K562 (cell line): ENCODE results near the gene AKT2. TPM values are rescaled to one million over a fixed set of nuclear protein-coding genes. Genes with fewer than 3 reads are reported as not detected.

Experiments
- ATAC-seq: fragments of 200-7000 bp; cut with Tn5 transposase; 3 replicates; pipeline ENCODE4 v1.9.1; 2020; ENCODE audit warnings: moderate library complexity
- BruUV-seq: library from RNA; stranded (reverse); fragments of 400-500 nt; replicated peaks from 2 replicates; lab custom pipeline; 2021; lab: Mats Ljungman, UMichigan
- CTCF ChIA-PET: fragments of 300-600 bp; formaldehyde crosslinking; extraction: SDS; loops from one replicate; lab custom pipeline; 2021; ENCODE audit warnings: low intra/inter-chr PET ratio; lab: Yijun Ruan, JAX
- POLR2A ChIA-PET: fragments of 300-600, 350-650 bp; sonication (Branson Sonifier 250); formaldehyde crosslinking; extraction: SDS; loops from one replicate; lab custom pipeline; 2021; ENCODE audit warnings: antibody characterized with exemption, inconsistent platforms; lab: Yijun Ruan, JAX
- DNase-seq, 4 experiments: peaks; one replicate each; pipeline versions ENCODE4 v3.0.0 to v3.0.0-alpha.2; 2011 to 2018; ENCODE audit warnings: low spot score in 3 of 4, mixed read lengths in 3 of 4; ENCODE audit errors: extremely low read depth in 1 of 4
- FAIRE-seq: peaks from 2 replicates; lab custom pipeline; 2011; peaks lifted over from hg19 to GRCh38; lab: Jason Lieb, UNC
- H2AFZ ChIP-seq: 2 replicates; pipeline ENCODE4 v1.6.0; 2011; ENCODE audit warnings: low read depth, low read length, control low read depth, inconsistent platforms
- H3K27ac ChIP-seq: fragments of 200-600 bp; 3 replicates; pipeline ENCODE4 v1.8.0; 2011; ENCODE audit warnings: low read depth, mild to moderate bottlenecking, control low read depth, inconsistent platforms, low read length, moderate library complexity, mixed read lengths; ENCODE audit errors: extremely low read depth
- H3K27me3 ChIP-seq, 2 experiments: fragments of 300-600 bp in 1 of 2; 2 replicates in 1 of 2; 3 replicates in 1 of 2; pipeline versions ENCODE4 v1.6.0 to v1.8.0; 2011; ENCODE audit warnings: inconsistent platforms in 2 of 2, low read length in 2 of 2, mild to moderate bottlenecking in 1 of 2, mixed read lengths in 1 of 2, moderate library complexity in 1 of 2; ENCODE audit not compliant: control insufficient read depth in 2 of 2, insufficient read depth in 2 of 2
- H3K36me3 ChIP-seq: fragments of 300-600 bp; 3 replicates; pipeline ENCODE4 v1.8.0; 2011; ENCODE audit warnings: mild to moderate bottlenecking, low read length, inconsistent platforms; ENCODE audit not compliant: control insufficient read depth, insufficient read depth
- H3K4me1 ChIP-seq, 2 experiments: fragments of 200-600 bp in 1 of 2; replicated peaks in 1 of 2; 2 replicates in 1 of 2; 3 replicates in 1 of 2; pipeline versions ENCODE4 v1.5.1 to v1.8.0; 2011; ENCODE audit warnings: inconsistent platforms in 2 of 2, low read length in 2 of 2, mild to moderate bottlenecking in 1 of 2, mixed read lengths in 1 of 2, moderate library complexity in 1 of 2; ENCODE audit not compliant: control insufficient read depth in 2 of 2, insufficient read depth in 2 of 2
- H3K4me2 ChIP-seq: 2 replicates; pipeline ENCODE4 v1.6.1; 2011; ENCODE audit warnings: low read length, control low read depth, inconsistent platforms, mixed read lengths; ENCODE audit not compliant: insufficient read depth
- H3K4me3 ChIP-seq: fragments of 200-600 bp; sonication (generic), shearing (Covaris generic); 2 replicates; pipeline ENCODE4 v1.5.1; 2016; ENCODE audit warnings: control low read depth, inconsistent platforms
- H3K79me2 ChIP-seq: fragments of 200-600 bp; 3 replicates; pipeline ENCODE4 v1.8.0; 2011; ENCODE audit warnings: low read length, inconsistent platforms; ENCODE audit not compliant: control insufficient read depth, insufficient read depth
- H3K9ac ChIP-seq, 2 experiments: 2 replicates each; pipeline versions ENCODE4 v1.6.0 to v1.6.1; 2011; ENCODE audit warnings: low read depth in 2 of 2, low read length in 2 of 2, control low read depth in 1 of 2, inconsistent platforms in 1 of 2, mild to moderate bottlenecking in 1 of 2, mixed read lengths in 1 of 2; ENCODE audit not compliant: insufficient read depth in 1 of 2
- H3K9me1 ChIP-seq: one replicate; pipeline ENCODE4 v1.6.0; 2011; ENCODE audit warnings: inconsistent platforms, mild to moderate bottlenecking, low read length, moderate library complexity; ENCODE audit not compliant: control insufficient read depth, insufficient read depth
- H3K9me3 ChIP-seq: replicated peaks from 2 replicates; pipeline ENCODE4 v1.5.1; 2011; ENCODE audit warnings: low read depth, low read length, inconsistent platforms; ENCODE audit not compliant: control insufficient read depth, insufficient read depth
- H4K20me1 ChIP-seq: replicated peaks from 2 replicates; pipeline ENCODE4 v1.6.1; 2011; ENCODE audit warnings: low read length, inconsistent platforms, mixed read lengths; ENCODE audit not compliant: control insufficient read depth, insufficient read depth
- C11orf30 ChIP-seq: fragments of 450-650 bp; IDR thresholded peaks from 2 replicates; pipeline ENCODE4 v1.6.1; 2016; ENCODE audit warnings: low read depth, mild to moderate bottlenecking
- ETV1 ChIP-seq: fragments of 450-650 bp; conservative IDR thresholded peaks from 2 replicates; pipeline ENCODE4 v1.6.1; 2016; ENCODE audit warnings: missing genetic modification characterization, control low read depth, low read depth, missing compliant biosample characterization
- HBP1 ChIP-seq: fragments of 450-650 bp; formaldehyde crosslinking; IDR thresholded peaks from 2 replicates; pipeline ENCODE4 v1.4.0; 2022; ENCODE audit warnings: missing genetic modification characterization
- HNRNPL ChIP-seq: fragments of 200-400 bp; formaldehyde crosslinking; IDR thresholded peaks from 2 replicates; pipeline ENCODE4 v1.6.1; 2017; ENCODE audit warnings: low read depth, mild to moderate bottlenecking, low read length
- IFI16 ChIP-seq: fragments of 250-450 bp; sonication (Bioruptor Pico); IDR thresholded peaks from 2 replicates; pipeline ENCODE4 v2.1.2; 2022; ENCODE audit warnings: mild to moderate bottlenecking, inconsistent platforms
- ILF3 ChIP-seq: fragments of 450-650 bp; IDR thresholded peaks from 2 replicates; pipeline ENCODE4 v1.6.1; 2018; ENCODE audit warnings: antibody characterized with exemption, mild to moderate bottlenecking, moderate library complexity, borderline replicate concordance
- MAFF ChIP-seq: IDR thresholded peaks from 2 replicates; pipeline ENCODE4 v1.6.1; 2012; ENCODE audit warnings: low read length, improper control_type of control experiment
- RCOR1 ChIP-seq, 2 experiments: IDR thresholded peaks; 2 replicates each; pipeline ENCODE4 v1.6.1; 2012; ENCODE audit warnings: low read depth in 2 of 2, low read length in 2 of 2, borderline replicate concordance in 1 of 2, improper control_type of control experiment in 1 of 2
- SAP30 ChIP-seq: fragments of 200-600 bp; sonication (generic); IDR thresholded peaks from 2 replicates; pipeline ENCODE4 v1.6.1; 2012; ENCODE audit warnings: borderline replicate concordance, low read depth, mild to moderate bottlenecking, moderate library complexity, low read length, control low read depth, inconsistent platforms; ENCODE audit not compliant: insufficient read depth, poor library complexity, severe bottlenecking
- SNAPC5 ChIP-seq: fragments of 250-450 bp; sonication (Bioruptor Pico); IDR thresholded peaks from 2 replicates; pipeline ENCODE4 v1.8.0; 2021; ENCODE audit warnings: moderate library complexity, mild to moderate bottlenecking, inconsistent platforms
- TAL1 ChIP-seq: fragments of 450-650 bp; IDR thresholded peaks from 2 replicates; pipeline ENCODE4 v1.6.1; 2016; ENCODE audit warnings: mild to moderate bottlenecking
- TCF7L2 ChIP-seq: fragments of 150-350 bp; IDR thresholded peaks from 2 replicates; pipeline ENCODE4 v1.6.1; 2016; ENCODE audit warnings: low read depth, mild to moderate bottlenecking, low read length, moderate library complexity
- YBX1 ChIP-seq: fragments of 450-650 bp; IDR thresholded peaks from 2 replicates; pipeline ENCODE4 v1.7.1; 2016; ENCODE audit warnings: mild to moderate bottlenecking
- ZNF124 ChIP-seq: sonication (generic); formaldehyde crosslinking; IDR thresholded peaks from 2 replicates; pipeline ENCODE4 v1.8.1; 2022; ENCODE audit warnings: missing genetic modification reagents
- ZNF175 ChIP-seq: fragments of 200-800 bp; sonication (Bioruptor generic); IDR thresholded peaks from 2 replicates; pipeline ENCODE4 v1.6.1; 2016; ENCODE audit warnings: low read depth, mild to moderate bottlenecking, missing genetic modification characterization, missing compliant biosample characterization
- ZNF239 ChIP-seq: fragments of 250-450 bp; sonication (Bioruptor Pico); IDR thresholded peaks from 2 replicates; pipeline ENCODE4 v1.4.0; 2020; ENCODE audit warnings: mild to moderate bottlenecking
- ZNF639 ChIP-seq, 2 experiments: fragments of 200-800 bp in 1 of 2; sonication (Bioruptor generic) in 1 of 2; sonication (generic) in 1 of 2; formaldehyde crosslinking in 1 of 2; IDR thresholded peaks in 1 of 2; conservative IDR thresholded peaks in 1 of 2; 2 replicates each; pipeline versions ENCODE4 v1.5.0 to v1.6.1; 2016 to 2020; ENCODE audit warnings: missing compliant biosample characterization in 1 of 2, missing genetic modification characterization in 1 of 2, missing genetic modification reagents in 1 of 2
- WGBS: fragments of 100-300 bp; shearing (Covaris generic); methylation state at CpG from one replicate; pipeline ENCODE4 v1.1.6; 2016; ENCODE audit warnings: low coverage, mixed read lengths; ENCODE audit not compliant: insufficient coverage; ENCODE audit errors: missing lambda C conversion rate; 5-methylcytosine and 5-hydroxymethylcytosine counted together
- in situ Hi-C: fragments of 300-500 bp; cut with MboI; formaldehyde crosslinking; loops from 4 replicates; pipeline ENCODE4 v1.15.0; 2018; ENCODE audit warnings: inconsistent platforms, mixed read lengths
- intact Hi-C: fragments of 100-400 bp; cut with micrococcal nuclease; formaldehyde crosslinking; loops from 2 replicates; pipeline ENCODE4 v1.14.2; 2022
- polyA plus RNA-seq, 8 experiments: library from polyadenylated mRNA; depleted of rRNA in 4 of 8; stranded (reverse) in 5 of 8; unstranded in 3 of 8; fragments of >200 nt; fragmentation: Nextera tagmentation in 2 of 8; fragmentation: Illumina TruSeq in 1 of 8; extraction: Ambion mirVana in 2 of 8; extraction: Trizol in 1 of 8; gene quantifications; 2 replicates each; pipeline versions ENCODE4 v1.2.1 to v1.2.3, GENCODE V29; 2011 to 2014; ENCODE audit warnings: inconsistent platforms in 1 of 8, missing spikeins in 1 of 8
- total RNA-seq, 7 experiments: library from RNA; depleted of rRNA in 6 of 7; stranded (reverse); fragments of >200 nt in 6 of 7; fragmentation: Illumina TruSeq in 2 of 7; extraction: Trizol in 2 of 7; gene quantifications; 2 replicates each; pipeline versions ENCODE4 v1.2.1 to v1.2.3, GENCODE V29; 2011 to 2021; ENCODE audit warnings: low replicate concordance in 1 of 7

Gene AKT2
- total and polyA plus RNA-seq, 9 of the 15 experiments (the other 6 are each of a cell fraction or from before 2014, with no cell fraction given): 1.1 to 132 (median 67.7) TPM

- FAIRE-seq: no peak
- WGBS: 88% methylated on average over 13 of the region's 13 CpGs
Observed at GRCh38 chr19:40323705-40324104, 38.6 kb upstream of the AKT2 start.

More at GRCh38 chr19:40323705-40324104, 38.6 kb upstream of the AKT2 start:
- ATAC-seq (no peak), DNase-seq (no peak)
- H3K9ac ChIP-seq: peak overlapping the region in 1 of 2 experiments; percentile 26; a peak in 1 of 4 replicates
- CTCF ChIA-PET: no interaction called here
- no TSS peak for BruUV-seq
- no peak overlapping the region for H2AFZ ChIP-seq
- no peaks in the 10 kb centered on the region for H4K20me1 ChIP-seq
- TF ChIP-seq YBX1 (no peak), IFI16 (CRISPR knock-in tag) (no peak), C11orf30 (no peak), ZNF175 (CRISPR knock-in tag) (no peak), HNRNPL (no peak), ZNF124 (no peak), HBP1 (CRISPR knock-in tag) (no peak), RCOR1 (IDR thresholded peaks at IDR 0.05; ENCODE audit: borderline replicate concordance in 1 of 2, low read depth in 2 of 2, low read length in 2 of 2) (no peak), ETV1 (tag) (no peak), SNAPC5 (CRISPR knock-in tag) (no peak), TCF7L2 (no peak), MAFF (no peak), ZNF239 (CRISPR knock-in tag) (no peak), ILF3 (no peak), SAP30 (no peak), ZNF639 (CRISPR knock-in tag; conservative IDR thresholded peaks at IDR 0.05 in 1 of 2, IDR thresholded peaks at IDR 0.05 in 1 of 2) (no peak), TAL1 (no peak)
- no peaks in the 10 kb centered on the region for H3K27me3 ChIP-seq
- POLR2A ChIA-PET: no interaction called here
- no peaks in the 10 kb centered on the region for H3K9me3 ChIP-seq
- H3K36me3 ChIP-seq: peaks cover 87% of the 10 kb centered on the region
- in situ Hi-C loops (no loop called here), intact Hi-C loops (no loop called here)
- peaks cover 0 to 4% of the 10 kb centered on the region in 2 experiments; a peak in 1 of 5 replicates for H3K4me1 ChIP-seq
- no peak overlapping the region for H3K4me2 ChIP-seq
- no peak overlapping the region for H3K27ac ChIP-seq
- H3K4me3 ChIP-seq: no peak overlapping the region
- H3K9me1 ChIP-seq: no peaks in the 10 kb centered on the region
- H3K79me2 ChIP-seq: no peaks in the 10 kb centered on the region
